Keratinocyte (primary cell): Measurements from ENCODE around the gene DYNLRB1.

ENCODE experiments used
- CTCF ChIP-seq, 3 experiments: IDR thresholded peaks in 1 of 3; conservative IDR thresholded peaks in 1 of 3; optimal IDR thresholded peaks in 1 of 3; 2 replicates in 2 of 3; 3 replicates in 1 of 3; pipeline versions ENCODE3 to v1.5.1; 2011; ENCODE audit warnings: low read length in 3 of 3, mild to moderate bottlenecking in 3 of 3, moderate library complexity in 2 of 3, control low read depth in 1 of 3, inconsistent platforms in 1 of 3; ENCODE audit not compliant: insufficient read depth in 2 of 3; ENCODE audit errors: extremely low read depth in 1 of 3
- EZH2 ChIP-seq: IDR thresholded peaks from one replicate; pipeline ENCODE4 v1.6.1; 2012; ENCODE audit warnings: inconsistent platforms, mild to moderate bottlenecking, low read length, moderate library complexity

- TF ChIP-seq CTCF (optimal IDR thresholded peaks at IDR 0.05 in 1 of 3, IDR thresholded peaks at IDR 0.05 in 1 of 3, conservative IDR thresholded peaks at IDR 0.05 in 1 of 3; ENCODE audit: extremely low read depth in 1 of 3, insufficient read depth in 2 of 3, low read length in 3 of 3): no peak
- no peak for TF ChIP-seq EZH2
Measured at GRCh38 chr20:34575271-34575670, 59.0 kb downstream of the DYNLRB1 start.
